ENCODE results near the gene KCTD13.
A peak's percentile ranks its signal among the peaks of the same experiment; 100 is the strongest.
"Not testable (repeated sequence)": the region's sequence is repeated elsewhere in the genome, so short reads cannot be mapped to it uniquely, and the experiment has no call there.

The KCTD13 gene

GRCh38 chr16:29943846-29944799 is 18.1 kb upstream of the KCTD13 start:
- DNase-seq, result peak; percentile 98

GRCh38 chr16:29940656-29941055 is 14.6 kb upstream of the KCTD13 start:
- no peak for DNase-seq

GRCh38 chr16:29931750-29932149 is 5.7 kb upstream of the KCTD13 start:
- not testable (repeated sequence) for DNase-seq

- no peak for DNase-seq
These were observed 1.3 kb upstream of the KCTD13 start for GRCh38 chr16:29927070-29927905.

GRCh38 chr16:29926711-29927052 is 656 bp upstream of the KCTD13 start:
- no peak for DNase-seq

- DNase-seq, result no peak
These were observed 795 bp downstream of the KCTD13 start for GRCh38 chr16:29925105-29925756.

GRCh38 chr16:29922986-29923501 is 3.0 kb downstream of the KCTD13 start:
- DNase-seq, result no peak

GRCh38 chr16:29922326-29922725 is 3.7 kb downstream of the KCTD13 start:
- no peak for DNase-seq

GRCh38 chr16:29921034-29921385 is 5.0 kb downstream of the KCTD13 start:
- DNase-seq, result no peak

- no peak for DNase-seq
These were observed 5.6 kb downstream of the KCTD13 start for GRCh38 chr16:29920288-29921033.

- no peak for DNase-seq
These were observed 9.0 kb downstream of the KCTD13 start for GRCh38 chr16:29916979-29917378.

- DNase-seq, result peak; percentile 45
These were observed 10.3 kb downstream of the KCTD13 start for GRCh38 chr16:29915590-29916247.

- no peak for DNase-seq
These were observed 12.5 kb downstream of the KCTD13 start for GRCh38 chr16:29913514-29913913.

GRCh38 chr16:29912087-29912486 is 13.9 kb downstream of the KCTD13 start:
- no peak for DNase-seq

GRCh38 chr16:29911676-29912010 is 14.4 kb downstream of the KCTD13 start:
- no peak for DNase-seq

- DNase-seq, result no peak
These were observed 15.0 kb downstream of the KCTD13 start for GRCh38 chr16:29910819-29911675.

- DNase-seq, result not testable (repeated sequence)
These were observed 16.2 kb downstream of the KCTD13 start for GRCh38 chr16:29909851-29910250.

GRCh38 chr16:29909391-29909790 is 16.6 kb downstream of the KCTD13 start:
- DNase-seq, result no peak

GRCh38 chr16:29908719-29909220 is 17.3 kb downstream of the KCTD13 start:
- DNase-seq, result no peak

- no peak for DNase-seq
These were observed 18.1 kb downstream of the KCTD13 start for GRCh38 chr16:29907973-29908372.

Measured in NCI-H226 (cell line).